ENCODE measurements around the gene TBL1X. TPM values are rescaled to one million over a fixed set of nuclear protein-coding genes. Genes with fewer than 3 reads are reported as not detected.
"Not testable (repeated sequence)": the region's sequence is repeated elsewhere in the genome, so short reads cannot be mapped to it uniquely, and the experiment has no call there.

TBL1X gene
- total RNA-seq, 5 donors from 2014 or later (not counting 1 experiment from before 2014, with no cell fraction given): 21.0 to 50.8 (median 40.5) TPM

DNA sequence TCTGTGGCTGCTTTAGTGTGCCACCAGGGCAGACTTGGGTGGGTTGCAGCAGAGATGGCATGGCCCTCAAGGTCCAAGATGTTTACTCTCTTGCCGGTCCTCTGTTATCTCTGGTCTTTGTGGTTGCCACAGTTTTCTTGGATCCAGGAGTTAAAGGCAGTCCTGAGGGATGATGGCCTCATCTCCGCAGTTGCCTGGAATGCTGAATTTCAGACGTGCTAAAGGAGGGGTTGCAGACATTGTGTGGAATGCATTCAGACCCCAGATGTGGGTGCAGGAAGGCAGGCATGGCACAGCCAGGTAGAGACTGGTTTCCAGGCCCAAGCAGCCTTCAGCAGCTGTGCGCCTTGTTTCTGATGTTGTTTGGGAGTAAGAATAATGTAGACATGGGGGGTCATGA, 64.4 kb downstream of the TBL1X start:
- Histone ChIP-seq H3K9me3 (no peaks in the 10 kb centered on the region), H3K36me3 (ENCODE audit: control insufficient read depth in 2 of 2, extremely low read depth in 1 of 2, insufficient read depth in 1 of 2, low read length in 1 of 2) (no peaks in the 10 kb centered on the region), H3K4me3 (ENCODE audit: control insufficient read depth in 1 of 2, extremely low read depth in 1 of 2, low read length in 1 of 2) (no peak overlapping the region), H3K27ac (ENCODE audit: low read length) (no peak overlapping the region), H3K27me3 (replicated peaks in 1 of 2; ENCODE audit: control insufficient read depth in 2 of 2, extremely low read depth in 1 of 2, insufficient read depth in 2 of 2, low read length in 1 of 2) (no peaks in the 10 kb centered on the region), H3K4me1 (ENCODE audit: control insufficient read depth in 1 of 2, extremely low read depth in 1 of 2, insufficient read depth in 2 of 2, low read length in 2 of 2) (peaks cover 5 to 16% of the 10 kb centered on the region in 2 experiments)
- ChIA-PET POLR2A (no interaction called here), CTCF (no interaction called here)
- H3K27ac Mint-ChIP-seq: no peak overlapping the region
- DNase-seq: no peak
- H3K27me3 Mint-ChIP-seq: no peaks in the 10 kb centered on the region
- no peak for ATAC-seq (replicated peaks in 1 of 4)
- no peaks in the 10 kb centered on the region for H3K9me3 Mint-ChIP-seq
- H3K36me3 Mint-ChIP-seq: no peaks in the 10 kb centered on the region
- peak overlapping the region in 1 of 3 donors; percentile 40 for H3K4me3 Mint-ChIP-seq
- H3K4me1 Mint-ChIP-seq: peaks cover 51 to 61% (median 57%) of the 10 kb centered on the region in 3 donors
- WGBS (ENCODE audit: insufficient coverage): 100% methylated on average over 3 of the region's 4 CpGs

DNA sequence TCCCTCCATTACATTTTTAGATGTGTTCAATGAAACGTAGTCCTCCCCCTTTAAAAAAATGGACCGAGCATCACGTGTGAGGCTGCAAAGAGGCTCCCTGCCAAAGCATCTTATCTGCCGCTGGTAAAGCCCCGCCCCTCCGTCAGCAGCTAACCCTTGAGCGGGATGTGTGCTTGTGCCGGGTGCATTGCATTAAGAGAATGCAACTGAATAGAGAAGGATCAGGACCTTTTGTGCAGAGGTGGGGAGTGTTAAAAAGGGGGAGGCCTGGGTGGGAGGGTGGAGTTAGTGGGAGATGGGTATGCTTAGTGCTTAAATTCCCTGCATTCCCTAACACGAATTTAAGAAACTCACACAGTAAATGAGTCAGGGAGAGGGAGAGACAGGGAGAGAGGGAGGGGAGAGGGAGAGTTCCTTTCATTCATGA, 66.0 kb downstream of the TBL1X start:
- DNase-seq: peak in 34 of 35 experiments; percentile 29 to 74 (median 59)
- no CpG with 5 or more reads among the region's 9 CpGs for WGBS (ENCODE audit: insufficient coverage)
- no peaks in the 10 kb centered on the region for H3K36me3 ChIP-seq (ENCODE audit: control insufficient read depth in 2 of 2, extremely low read depth in 1 of 2, insufficient read depth in 1 of 2, low read length in 1 of 2)
- peaks cover 35 to 58% (median 55%) of the 10 kb centered on the region in 3 donors for H3K4me1 Mint-ChIP-seq
- ChIA-PET CTCF (no interaction called here), POLR2A (interaction anchor here in 1 of 2 donors (0.6 kb wide), 1 partner anchor 32 kb away, joined by 3 read pairs; no protein-coding TSS in a partner anchor)
- H3K27me3 ChIP-seq (replicated peaks in 1 of 2; ENCODE audit: control insufficient read depth in 2 of 2, extremely low read depth in 1 of 2, insufficient read depth in 2 of 2, low read length in 1 of 2): no peaks in the 10 kb centered on the region
- no peak overlapping the region for H3K4me3 ChIP-seq (ENCODE audit: control insufficient read depth in 1 of 2, extremely low read depth in 1 of 2, low read length in 1 of 2)
- no peak overlapping the region for H3K27ac Mint-ChIP-seq
- peak; percentile 75 to 92 (median 88) for ATAC-seq (replicated peaks in 1 of 4)
- H3K27ac ChIP-seq (ENCODE audit: low read length): no peak overlapping the region
- no peaks in the 10 kb centered on the region for H3K27me3 Mint-ChIP-seq
- no peaks in the 10 kb centered on the region for H3K9me3 ChIP-seq
- H3K4me1 ChIP-seq (ENCODE audit: control insufficient read depth in 1 of 2, extremely low read depth in 1 of 2, insufficient read depth in 2 of 2, low read length in 2 of 2): peaks cover 9 to 23% of the 10 kb centered on the region in 2 experiments
- peak overlapping the region; percentile 55 to 66 (median 60) for H3K4me3 Mint-ChIP-seq
- no peaks in the 10 kb centered on the region for H3K9me3 Mint-ChIP-seq
- H3K36me3 Mint-ChIP-seq: no peaks in the 10 kb centered on the region

DNA sequence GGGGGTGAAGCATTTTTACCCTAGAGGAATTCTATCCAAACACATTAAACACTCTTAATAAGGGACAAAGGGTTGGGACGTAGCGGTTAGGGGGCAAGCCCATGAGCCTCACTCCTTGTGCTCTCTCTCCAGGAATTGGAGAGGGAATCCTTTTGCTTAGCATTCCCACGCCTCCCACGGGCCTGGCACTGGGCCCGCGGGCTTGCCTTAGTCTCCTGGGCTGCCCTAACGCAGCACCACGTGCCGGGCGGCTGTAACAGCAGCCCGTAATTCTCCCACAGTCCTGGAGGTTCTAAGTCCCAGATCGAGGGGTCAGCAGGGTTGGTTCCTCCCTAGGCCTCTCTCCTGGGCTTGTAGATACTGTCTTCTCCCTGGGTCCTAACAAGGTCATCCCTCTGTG, 67.5 kb downstream of the TBL1X start:
- Histone ChIP-seq H3K4me3 (ENCODE audit: control insufficient read depth in 1 of 2, extremely low read depth in 1 of 2, low read length in 1 of 2) (no peak overlapping the region), H3K27ac (ENCODE audit: low read length) (no peak overlapping the region), H3K9me3 (no peaks in the 10 kb centered on the region), H3K4me1 (ENCODE audit: control insufficient read depth in 1 of 2, extremely low read depth in 1 of 2, insufficient read depth in 2 of 2, low read length in 2 of 2) (peaks cover 7 to 21% of the 10 kb centered on the region in 2 experiments), H3K36me3 (ENCODE audit: control insufficient read depth in 2 of 2, extremely low read depth in 1 of 2, insufficient read depth in 1 of 2, low read length in 1 of 2) (no peaks in the 10 kb centered on the region), H3K27me3 (replicated peaks in 1 of 2; ENCODE audit: control insufficient read depth in 2 of 2, extremely low read depth in 1 of 2, insufficient read depth in 2 of 2, low read length in 1 of 2) (no peaks in the 10 kb centered on the region)
- no peak for ATAC-seq (replicated peaks in 1 of 4)
- DNase-seq: no peak
- H3K36me3 Mint-ChIP-seq: peaks cover 4% of the 10 kb centered on the region
- peaks cover 26 to 54% (median 49%) of the 10 kb centered on the region in 3 donors for H3K4me1 Mint-ChIP-seq
- H3K27me3 Mint-ChIP-seq: no peaks in the 10 kb centered on the region
- no peak overlapping the region for H3K4me3 Mint-ChIP-seq
- WGBS (ENCODE audit: insufficient coverage): 89% methylated on average over 6 of the region's 12 CpGs
- no peak overlapping the region for H3K27ac Mint-ChIP-seq
- ChIA-PET CTCF (no interaction called here), POLR2A (no interaction called here)
- H3K9me3 Mint-ChIP-seq: no peaks in the 10 kb centered on the region

DNA sequence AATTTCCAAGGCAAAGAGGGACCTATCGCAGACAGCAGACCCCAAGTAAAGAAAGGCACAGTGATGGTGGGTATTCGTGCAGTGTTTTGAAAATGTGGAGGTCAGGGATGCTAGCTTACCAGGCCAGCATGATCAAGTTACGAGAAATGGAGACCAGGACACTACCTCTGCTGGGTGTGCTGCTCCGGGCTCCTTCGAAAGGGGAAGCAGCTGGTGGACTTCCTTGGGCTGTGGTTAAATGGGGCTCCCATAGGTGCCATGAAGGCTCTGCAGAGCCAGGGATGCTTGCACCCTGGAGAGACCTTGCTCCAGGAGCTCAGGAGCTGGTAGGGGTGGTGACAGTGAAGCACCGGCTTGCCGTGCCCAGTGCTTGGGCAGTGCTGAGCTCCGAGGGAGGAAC, 68.8 kb downstream of the TBL1X start:
- Mint-ChIP-seq H3K27me3 (no peaks in the 10 kb centered on the region), H3K4me3 (no peak overlapping the region), H3K27ac (no peak overlapping the region), H3K9me3 (no peaks in the 10 kb centered on the region), H3K36me3 (peaks cover 9% of the 10 kb centered on the region), H3K4me1 (peaks cover 28 to 62% (median 53%) of the 10 kb centered on the region in 3 donors)
- ChIA-PET POLR2A (no interaction called here), CTCF (no interaction called here)
- DNase-seq (no peak), ATAC-seq (replicated peaks in 1 of 4) (no peak)
- Histone ChIP-seq H3K4me3 (ENCODE audit: control insufficient read depth in 1 of 2, extremely low read depth in 1 of 2, low read length in 1 of 2) (no peak overlapping the region), H3K27me3 (replicated peaks in 1 of 2; ENCODE audit: control insufficient read depth in 2 of 2, extremely low read depth in 1 of 2, insufficient read depth in 2 of 2, low read length in 1 of 2) (no peaks in the 10 kb centered on the region), H3K9me3 (no peaks in the 10 kb centered on the region), H3K4me1 (ENCODE audit: control insufficient read depth in 1 of 2, extremely low read depth in 1 of 2, insufficient read depth in 2 of 2, low read length in 2 of 2) (peaks cover 7 to 26% of the 10 kb centered on the region in 2 experiments), H3K27ac (ENCODE audit: low read length) (no peak overlapping the region), H3K36me3 (ENCODE audit: control insufficient read depth in 2 of 2, extremely low read depth in 1 of 2, insufficient read depth in 1 of 2, low read length in 1 of 2) (no peaks in the 10 kb centered on the region)
- 92% methylated on average over 5 of the region's 8 CpGs for WGBS (ENCODE audit: insufficient coverage)

GRCh38 chrX:9534686-9535085, 69.8 kb downstream of the TBL1X start:
- no CpG with 5 or more reads among the region's 3 CpGs for WGBS (ENCODE audit: insufficient coverage)
- H3K4me3 ChIP-seq (ENCODE audit: control insufficient read depth in 1 of 2, extremely low read depth in 1 of 2, low read length in 1 of 2): no peak overlapping the region
- POLR2A ChIA-PET: no interaction called here
- Mint-ChIP-seq H3K27ac (no peak overlapping the region), H3K4me3 (no peak overlapping the region), H3K9me3 (no peaks in the 10 kb centered on the region), H3K36me3 (peaks cover 12% of the 10 kb centered on the region), H3K4me1 (peaks cover 27 to 64% (median 53%) of the 10 kb centered on the region in 3 donors), H3K27me3 (no peaks in the 10 kb centered on the region)
- H3K4me1 ChIP-seq (ENCODE audit: control insufficient read depth in 1 of 2, extremely low read depth in 1 of 2, insufficient read depth in 2 of 2, low read length in 2 of 2): peaks cover 7 to 21% of the 10 kb centered on the region in 2 experiments
- CTCF ChIA-PET: no interaction called here
- H3K27me3 ChIP-seq (replicated peaks in 1 of 2; ENCODE audit: control insufficient read depth in 2 of 2, extremely low read depth in 1 of 2, insufficient read depth in 2 of 2, low read length in 1 of 2): no peaks in the 10 kb centered on the region
- H3K36me3 ChIP-seq (ENCODE audit: control insufficient read depth in 2 of 2, extremely low read depth in 1 of 2, insufficient read depth in 1 of 2, low read length in 1 of 2): no peaks in the 10 kb centered on the region
- H3K9me3 ChIP-seq: no peaks in the 10 kb centered on the region
- DNase-seq: no peak
- H3K27ac ChIP-seq (ENCODE audit: low read length): no peak overlapping the region
- no peak for ATAC-seq (replicated peaks in 1 of 4)

DNA sequence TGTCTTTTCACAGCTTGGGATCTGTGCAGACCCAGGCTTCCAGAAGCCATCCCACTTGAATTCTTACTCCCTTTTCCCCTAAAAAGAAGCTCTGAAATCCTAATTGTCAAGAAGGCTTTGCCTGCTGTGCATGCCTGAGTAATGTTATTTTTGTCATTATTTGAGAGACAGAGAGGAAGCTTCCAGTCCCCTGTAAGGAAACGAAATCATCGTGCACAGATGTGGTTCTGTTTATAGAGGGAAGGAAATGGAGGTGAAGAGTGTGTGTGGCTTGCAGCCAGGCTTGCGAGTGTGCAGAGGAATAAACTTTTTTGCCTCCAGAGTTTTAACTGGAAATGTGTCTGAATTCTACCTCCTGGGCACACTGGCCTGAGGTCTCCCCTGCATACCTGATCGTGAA, 70.2 kb downstream of the TBL1X start:
- no peaks in the 10 kb centered on the region for H3K9me3 Mint-ChIP-seq
- no peaks in the 10 kb centered on the region for H3K9me3 ChIP-seq
- no peak overlapping the region for H3K27ac ChIP-seq (ENCODE audit: low read length)
- WGBS (ENCODE audit: insufficient coverage): 0% methylated on average over 2 of the region's 4 CpGs
- no peak overlapping the region for H3K4me3 ChIP-seq (ENCODE audit: control insufficient read depth in 1 of 2, extremely low read depth in 1 of 2, low read length in 1 of 2)
- H3K27me3 ChIP-seq (replicated peaks in 1 of 2; ENCODE audit: control insufficient read depth in 2 of 2, extremely low read depth in 1 of 2, insufficient read depth in 2 of 2, low read length in 1 of 2): no peaks in the 10 kb centered on the region
- H3K4me3 Mint-ChIP-seq: peak overlapping the region in 1 of 3 donors; percentile 7
- H3K4me1 Mint-ChIP-seq: peaks cover 29 to 62% (median 54%) of the 10 kb centered on the region in 3 donors
- no peaks in the 10 kb centered on the region for H3K36me3 ChIP-seq (ENCODE audit: control insufficient read depth in 2 of 2, extremely low read depth in 1 of 2, insufficient read depth in 1 of 2, low read length in 1 of 2)
- ChIA-PET POLR2A (no interaction called here), CTCF (no interaction called here)
- no peaks in the 10 kb centered on the region for H3K27me3 Mint-ChIP-seq
- ATAC-seq (replicated peaks in 1 of 4): peak in 2 of 4 experiments; percentile 34 to 49
- peak in 1 of 35 experiments; percentile 4 for DNase-seq
- H3K36me3 Mint-ChIP-seq: peaks cover 12% of the 10 kb centered on the region
- peaks cover 7 to 19% of the 10 kb centered on the region in 2 experiments for H3K4me1 ChIP-seq (ENCODE audit: control insufficient read depth in 1 of 2, extremely low read depth in 1 of 2, insufficient read depth in 2 of 2, low read length in 2 of 2)
- no peak overlapping the region for H3K27ac Mint-ChIP-seq

- DNase-seq; ATAC-seq (replicated peaks in 1 of 4); H3K4me3 ChIP-seq (ENCODE audit: control insufficient read depth in 1 of 2, extremely low read depth in 1 of 2, low read length in 1 of 2); CTCF ChIA-PET; H3K27me3 ChIP-seq (replicated peaks in 1 of 2; ENCODE audit: control insufficient read depth in 2 of 2, extremely low read depth in 1 of 2, insufficient read depth in 2 of 2, low read length in 1 of 2); H3K9me3 Mint-ChIP-seq; H3K27me3 Mint-ChIP-seq; H3K9me3 ChIP-seq; POLR2A ChIA-PET; H3K36me3 ChIP-seq (ENCODE audit: control insufficient read depth in 2 of 2, extremely low read depth in 1 of 2, insufficient read depth in 1 of 2, low read length in 1 of 2); H3K27ac Mint-ChIP-seq; H3K27ac ChIP-seq (ENCODE audit: low read length); H3K4me3 Mint-ChIP-seq: not testable (repeated sequence)
- H3K4me1 Mint-ChIP-seq: peaks cover 24 to 57% (median 49%) of the 10 kb centered on the region in 3 donors
- peaks cover 3 to 15% of the 10 kb centered on the region in 2 experiments for H3K4me1 ChIP-seq (ENCODE audit: control insufficient read depth in 1 of 2, extremely low read depth in 1 of 2, insufficient read depth in 2 of 2, low read length in 2 of 2)
- WGBS (ENCODE audit: insufficient coverage): 100% methylated on average over 6 of the region's 10 CpGs
- H3K36me3 Mint-ChIP-seq: peaks cover 13% of the 10 kb centered on the region
Measured at GRCh38 chrX:9536156-9536555, 71.3 kb downstream of the TBL1X start.

Data from T-cell (primary cell).